DMS153 treated with DMSO at 0.1 percent for 48 hours (cell line): ENCODE data around the gene PGAP6.
"Not testable (repeated sequence)": the region's sequence is repeated elsewhere in the genome, so short reads cannot be mapped to it uniquely, and the experiment has no call there.

ENCODE experiments used
- DNase-seq: peaks from one replicate; lab custom pipeline; 2025; ENCODE audit not compliant: unreplicated experiment; lab: John Stamatoyannopoulos, UW

Gene PGAP6

GRCh38 chr16:367333-367903, 14.4 kb downstream of the PGAP6 start:
- no peak for DNase-seq

GRCh38 chr16:366476-366875, 15.3 kb downstream of the PGAP6 start:
- no peak for DNase-seq

DNA sequence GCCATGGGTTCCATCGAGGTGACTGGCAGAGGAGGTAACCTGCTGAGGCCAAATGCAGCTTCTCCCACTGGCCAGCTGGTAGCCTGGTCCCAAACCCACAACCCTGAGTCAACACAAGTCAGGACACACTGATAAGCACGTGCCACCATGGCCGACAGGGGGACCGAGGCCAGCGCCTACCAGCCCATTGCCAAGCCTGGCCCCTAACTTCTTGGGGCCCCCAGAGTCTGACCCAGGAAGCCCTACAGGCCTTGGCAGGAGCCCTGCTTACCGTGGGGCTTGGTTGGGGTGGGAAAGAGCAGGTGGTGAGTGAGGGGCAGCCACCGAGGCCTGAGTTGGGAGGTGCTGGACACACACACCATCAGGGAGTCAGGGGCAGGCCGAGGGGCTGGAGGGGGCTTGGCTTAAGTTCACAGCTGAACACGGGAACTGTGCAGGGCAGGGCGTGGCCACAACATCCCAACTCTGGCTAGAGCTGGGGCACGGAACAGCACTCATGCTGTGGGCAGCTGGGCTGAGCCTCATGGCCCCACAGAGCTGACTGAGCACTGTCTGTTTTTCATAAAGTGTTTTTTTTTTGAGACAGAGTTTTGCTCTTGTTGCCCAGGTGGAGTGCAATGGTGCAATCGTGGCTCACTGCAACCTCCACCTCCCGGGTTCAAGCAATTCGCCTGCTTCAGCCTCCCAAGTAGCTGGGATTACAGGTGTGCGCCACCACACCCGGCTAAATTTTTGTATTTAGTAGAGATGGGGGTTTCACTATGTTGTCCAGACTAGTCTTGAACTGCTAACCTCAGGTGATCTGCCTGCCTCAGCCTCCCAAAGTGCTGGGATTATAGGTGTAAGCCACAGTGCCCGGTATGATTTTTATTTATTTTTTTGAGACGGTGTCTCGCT, 16.9 kb downstream of the PGAP6 start:
- DNase-seq, result no peak

DNA sequence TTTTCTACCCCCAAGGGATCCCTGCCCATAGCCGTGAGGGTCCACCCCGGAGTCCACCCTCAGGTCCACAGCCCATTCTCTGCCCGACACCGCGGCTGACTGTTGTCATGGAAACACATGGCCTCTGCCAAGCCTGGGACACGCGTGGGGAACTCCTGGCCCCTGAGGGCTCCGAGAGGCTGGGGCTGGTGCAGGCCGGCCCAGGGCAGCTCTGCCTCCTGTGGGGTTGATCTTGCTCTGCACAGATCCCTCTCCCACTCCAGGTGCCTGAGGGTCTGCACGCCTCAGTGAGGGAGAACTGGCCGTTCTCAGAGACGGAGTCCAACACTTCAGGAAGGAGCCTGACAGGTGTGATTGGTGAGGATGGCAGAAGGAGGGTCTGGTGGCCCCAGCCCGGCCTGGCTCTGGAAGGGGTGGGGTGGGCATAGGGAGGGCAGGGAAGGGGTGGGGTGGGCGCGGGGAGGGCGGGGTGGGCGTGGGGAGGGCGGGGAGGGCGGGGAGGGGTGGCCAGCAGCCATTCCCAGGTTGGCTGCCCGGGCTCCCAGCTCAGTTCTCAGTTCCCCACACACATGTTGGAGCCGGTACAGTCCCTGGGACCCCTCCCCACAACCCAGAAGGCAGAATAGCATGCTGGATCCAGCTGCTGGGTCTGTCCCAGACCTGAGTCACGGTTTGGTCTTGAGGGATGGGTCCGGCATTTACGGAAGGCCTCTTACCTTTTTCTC, 17.9 kb downstream of the PGAP6 start:
- no peak for DNase-seq

GRCh38 chr16:363110-363765, 18.5 kb downstream of the PGAP6 start:
- DNase-seq, result no peak

DNA sequence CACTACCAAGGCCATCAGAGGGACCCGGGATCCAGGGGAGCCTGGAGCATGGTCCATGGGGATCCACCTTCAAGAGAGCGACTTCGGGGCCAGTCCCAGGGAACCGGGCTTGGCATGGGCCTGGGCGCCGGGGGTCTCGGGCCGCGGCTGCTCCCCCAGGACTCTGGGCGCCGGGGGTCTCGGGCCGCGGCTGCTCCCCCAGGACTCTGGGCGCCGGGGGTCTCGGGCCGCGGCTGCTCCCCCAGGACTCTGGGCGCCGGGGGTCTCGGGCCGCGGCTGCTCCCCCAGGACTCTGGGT, 19.1 kb downstream of the PGAP6 start:
- DNase-seq, result not testable (repeated sequence)

GRCh38 chr16:361872-362701, 19.7 kb downstream of the PGAP6 start:
- DNase-seq, result peak; percentile 68

GRCh38 chr16:361341-361871, 20.4 kb downstream of the PGAP6 start:
- DNase-seq, result no peak

GRCh38 chr16:360698-361336, 21.0 kb downstream of the PGAP6 start:
- no peak for DNase-seq

DNA sequence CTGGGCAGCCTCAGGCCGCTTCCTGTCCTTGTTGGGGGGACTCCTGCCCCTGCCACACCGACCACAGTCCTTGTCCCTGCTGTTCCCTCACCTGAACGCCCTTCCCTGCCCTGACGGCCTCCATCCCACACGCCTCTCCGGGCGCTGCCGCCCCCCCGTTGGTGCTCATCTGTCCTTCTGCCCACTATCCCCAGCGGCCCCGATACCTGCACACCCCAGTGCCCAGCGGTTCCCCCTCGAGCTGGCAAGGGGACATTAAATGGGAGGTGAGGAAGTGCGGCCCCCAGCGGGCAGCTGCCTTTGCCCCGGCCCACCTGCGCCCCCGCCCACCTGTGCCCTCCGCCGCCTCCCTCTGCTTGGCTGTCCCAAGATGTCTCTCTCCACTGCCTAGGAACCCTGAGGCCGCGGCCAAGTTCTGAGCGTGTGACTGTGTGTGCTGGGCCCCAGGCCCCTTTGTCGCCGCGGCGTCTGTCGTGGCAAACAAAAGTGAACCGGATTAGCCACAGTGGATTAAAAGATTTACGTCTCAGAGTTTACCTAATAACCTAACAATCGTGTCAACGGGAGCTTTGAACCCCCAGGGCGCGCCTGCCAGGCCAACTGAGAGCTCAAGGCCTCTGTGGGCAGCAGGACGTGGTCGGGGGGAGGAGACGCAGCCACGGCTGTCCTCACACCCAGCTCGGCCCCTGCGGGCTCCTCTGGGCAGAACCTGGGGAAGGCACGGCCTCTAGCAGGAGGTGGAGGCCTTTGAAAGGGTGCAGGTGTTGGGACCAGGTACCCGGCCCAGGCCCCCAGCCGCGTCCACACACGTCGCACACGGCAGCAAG, 21.7 kb downstream of the PGAP6 start:
- DNase-seq, result no peak

GRCh38 chr16:359067-359763, 22.6 kb downstream of the PGAP6 start:
- DNase-seq, result no peak

- no peak for DNase-seq
These were observed 25.0 kb downstream of the PGAP6 start for GRCh38 chr16:356741-357140.

GRCh38 chr16:354971-355461, 26.8 kb downstream of the PGAP6 start:
- DNase-seq, result no peak

- no peak for DNase-seq
These were observed 27.4 kb downstream of the PGAP6 start for GRCh38 chr16:354291-354881.

DNA sequence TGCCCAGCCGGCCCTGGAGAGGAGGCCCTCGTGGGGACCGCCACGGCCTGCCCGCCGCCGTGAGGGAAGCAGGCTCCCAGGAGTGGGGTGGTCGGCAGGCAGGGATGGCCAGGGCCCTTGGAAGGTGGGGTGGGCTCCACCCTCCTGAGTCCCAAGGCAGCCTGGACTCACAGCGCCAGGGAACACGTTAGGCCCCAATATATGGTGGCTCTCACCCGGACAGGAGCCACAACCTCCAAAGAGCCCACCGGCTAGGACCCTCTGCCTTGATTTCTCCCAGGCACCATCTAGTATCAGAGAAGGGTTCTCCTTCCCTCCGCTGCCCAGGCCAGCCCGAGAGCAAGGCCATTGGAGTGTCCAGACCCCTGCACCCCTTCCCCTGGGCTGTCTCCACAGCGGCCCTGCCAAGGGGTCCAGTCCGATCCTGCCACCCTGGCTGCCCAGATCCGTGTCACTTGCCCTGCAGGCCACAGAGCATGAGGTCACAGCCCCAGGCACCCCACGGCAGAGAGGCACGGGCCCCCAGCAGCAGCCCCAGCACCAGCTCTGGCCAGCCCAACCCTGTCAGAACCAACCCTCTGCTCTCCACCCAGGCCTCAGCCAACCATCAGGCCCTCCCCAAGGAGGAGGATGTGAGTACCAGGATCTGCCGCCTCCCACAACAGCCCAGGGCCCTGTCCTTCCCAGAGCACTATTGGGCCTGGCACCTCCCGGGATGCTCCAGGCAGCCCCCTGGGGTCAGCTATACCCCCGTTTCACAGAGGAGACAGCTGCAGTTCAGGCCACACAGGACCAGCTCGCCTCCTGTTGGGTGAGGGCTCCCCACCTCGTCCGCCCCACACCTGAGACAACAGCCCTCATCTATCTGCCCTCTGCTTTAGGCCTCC, 28.1 kb downstream of the PGAP6 start:
- no peak for DNase-seq

- peak; percentile 97 for DNase-seq
These were observed 29.0 kb downstream of the PGAP6 start, which contains the start of gene AXIN1 for GRCh38 chr16:352547-353403. AXIN1 (minus strand) TSS chr16:352723; CDS start chr16:347025, 5,698 bp downstream.
